HCT116 (cell line): ENCODE data around the gene PRR14L. TPM values are rescaled to one million over a fixed set of nuclear protein-coding genes. Genes with fewer than 3 reads are reported as not detected.

Experiments
- ATAC-seq: fragments of 200-7000 bp; cut with Tn5 transposase; 2 replicates; pipeline ENCODE4 v1.9.1; 2020; ENCODE audit warnings: mild to moderate bottlenecking, moderate library complexity
- BruUV-seq: library from RNA; stranded (reverse); fragments of 400-500 nt; replicated peaks from 2 replicates; lab custom pipeline; 2021; lab: Mats Ljungman, UMichigan
- CTCF ChIA-PET: fragments of 300-600 bp; sonication (Branson Sonifier 250); formaldehyde crosslinking; loops from one replicate; lab custom pipeline; 2021; ENCODE audit warnings: antibody characterized with exemption; lab: Charles Lee
- POLR2A ChIA-PET: fragments of 300-600, 350-600 bp; sonication (Branson Sonifier 250); formaldehyde crosslinking; loops from one replicate; lab custom pipeline; 2021; ENCODE audit warnings: antibody characterized with exemption; lab: Charles Lee
- RAD21 ChIA-PET, 2 experiments: fragments of 300-600 bp; sonication (Branson Sonifier 250); formaldehyde crosslinking; loops; one replicate each; lab custom pipeline; 2023; ENCODE audit warnings: low total read pairs in 2 of 2; ENCODE audit not compliant: uncharacterized antibody in 2 of 2, unreplicated experiment in 2 of 2, low non-redundant PET in 1 of 2; lab: Charles Lee
- DNase-seq: peaks from one replicate; pipeline ENCODE4 v3.0.0-alpha.2; 2010; ENCODE audit warnings: low read depth, low spot score
- H2AFZ ChIP-seq: fragments of 200-600 bp; shearing (Covaris generic), sonication (generic); 2 replicates; pipeline ENCODE4 v1.6.1; 2017; ENCODE audit warnings: low read depth, mixed run types, mixed read lengths, antibody characterized with exemption, low read length; ENCODE audit not compliant: poor library complexity, severe bottlenecking
- H3K27ac ChIP-seq: 2 replicates; pipeline ENCODE4 v1.5.1; 2012; ENCODE audit warnings: low read depth, low read length
- H3K27me3 ChIP-seq: fragments of 200-600 bp; sonication (generic); 2 replicates; pipeline ENCODE4 v1.6.1; 2016; ENCODE audit warnings: mixed run types, low read length, mixed read lengths; ENCODE audit not compliant: insufficient read depth
- H3K36me3 ChIP-seq, 2 experiments: fragments of 200-500 bp in 1 of 2; fragments of 200-600 bp in 1 of 2; sonication (Bioruptor generic) in 1 of 2; sonication (generic) in 1 of 2; 2 replicates each; pipeline versions ENCODE4 v1.5.1 to v1.6.1; 2014 to 2016; ENCODE audit warnings: low read length in 2 of 2, inconsistent platforms in 1 of 2, mixed read lengths in 1 of 2, mixed run types in 1 of 2; ENCODE audit not compliant: insufficient read depth in 2 of 2, control insufficient read depth in 1 of 2
- H3K4me1 ChIP-seq, 2 experiments: fragments of 200-600 bp in 1 of 2; sonication (generic) in 1 of 2; 2 replicates each; pipeline versions ENCODE4 v1.5.1 to v1.6.1; 2012 to 2017; ENCODE audit warnings: low read length in 2 of 2, inconsistent platforms in 1 of 2, mild to moderate bottlenecking in 1 of 2, mixed read lengths in 1 of 2, mixed run types in 1 of 2, moderate library complexity in 1 of 2; ENCODE audit not compliant: insufficient read depth in 2 of 2, control insufficient read depth in 1 of 2
- H3K4me2 ChIP-seq: fragments of 200-600 bp; sonication (generic); 2 replicates; pipeline ENCODE4 v1.6.1; 2017; ENCODE audit warnings: mixed run types, low read length, mixed read lengths
- H3K4me3 ChIP-seq, 2 experiments: fragments of 200-600 bp in 1 of 2; sonication (generic) in 1 of 2; replicated peaks in 1 of 2; 2 replicates each; pipeline ENCODE4 v1.5.1; 2011 to 2016; ENCODE audit warnings: low read length in 2 of 2, control low read depth in 1 of 2, low read depth in 1 of 2, mild to moderate bottlenecking in 1 of 2, mixed read lengths in 1 of 2, mixed run types in 1 of 2
- H3K79me2 ChIP-seq: fragments of 200-600 bp; sonication (generic); 2 replicates; pipeline ENCODE4 v1.6.1; 2017; ENCODE audit warnings: mild to moderate bottlenecking, mixed run types, low read length, moderate library complexity, mixed read lengths; ENCODE audit not compliant: insufficient read depth
- H3K9ac ChIP-seq: fragments of 200-600 bp; sonication (generic); 2 replicates; pipeline ENCODE4 v1.6.1; 2016; ENCODE audit warnings: low read length, mixed read lengths
- H3K9me2 ChIP-seq: fragments of 200-600 bp; sonication (generic), shearing (Covaris generic); 2 replicates; pipeline ENCODE4 v1.6.1; 2017; ENCODE audit warnings: mixed run types, mild to moderate bottlenecking, moderate library complexity; ENCODE audit not compliant: insufficient read depth
- H3K9me3 ChIP-seq, 2 experiments: fragments of 200-500 bp in 1 of 2; fragments of 200-600 bp in 1 of 2; sonication (Bioruptor generic) in 1 of 2; sonication (generic) in 1 of 2; 2 replicates each; pipeline ENCODE4 v1.6.1; 2014 to 2017; ENCODE audit warnings: low read length in 2 of 2, mixed read lengths in 2 of 2, inconsistent platforms in 1 of 2, low read depth in 1 of 2, mild to moderate bottlenecking in 1 of 2, mixed run types in 1 of 2, moderate library complexity in 1 of 2; ENCODE audit not compliant: control insufficient read depth in 1 of 2, insufficient read depth in 1 of 2
- H4K20me1 ChIP-seq: fragments of 200-600 bp; sonication (generic), shearing (Covaris generic); 2 replicates; pipeline ENCODE4 v1.6.1; 2017; ENCODE audit warnings: mixed run types, mild to moderate bottlenecking, moderate library complexity; ENCODE audit not compliant: insufficient read depth
- ATF3 ChIP-seq: IDR thresholded peaks from 2 replicates; pipeline ENCODE4 v1.6.1; 2012
- CTCF ChIP-seq, 3 experiments: fragments of 200-600 bp in 1 of 3; sonication (generic) in 1 of 3; IDR thresholded peaks in 2 of 3; conservative IDR thresholded peaks in 1 of 3; 2 replicates each; pipeline ENCODE4 v1.5.1; 2012 to 2017; ENCODE audit warnings: low read depth in 2 of 3, low read length in 2 of 3, antibody characterized with exemption in 1 of 3, borderline replicate concordance in 1 of 3, control low read depth in 1 of 3, mild to moderate bottlenecking in 1 of 3, mixed read lengths in 1 of 3, mixed run types in 1 of 3, moderate library complexity in 1 of 3; ENCODE audit not compliant: insufficient read depth in 1 of 3
- EGR1 ChIP-seq: IDR thresholded peaks from 2 replicates; pipeline ENCODE4 v1.6.1; 2012; ENCODE audit warnings: low read depth
- ELF1 ChIP-seq: IDR thresholded peaks from 2 replicates; pipeline ENCODE4 v1.6.1; 2012; ENCODE audit warnings: low read depth, borderline replicate concordance
- EZH2 ChIP-seq: fragments of 200-600 bp; sonication (generic); IDR thresholded peaks from 2 replicates; pipeline ENCODE4 v1.6.1; 2017; ENCODE audit warnings: antibody characterized with exemption, mixed run types
- FOSL1 ChIP-seq: IDR thresholded peaks from 2 replicates; pipeline ENCODE4 v1.6.1; 2012; ENCODE audit warnings: low read depth
- JUND ChIP-seq: IDR thresholded peaks from 2 replicates; pipeline ENCODE4 v1.6.1; 2012
- POLR2A ChIP-seq: IDR thresholded peaks from 2 replicates; pipeline ENCODE4 v1.7.0; 2011; ENCODE audit warnings: borderline replicate concordance; ENCODE audit not compliant: insufficient read depth, insufficient read length; ENCODE audit errors: extremely low read depth
- POLR2AphosphoS5 ChIP-seq: IDR thresholded peaks from 2 replicates; pipeline ENCODE4 v1.6.1; 2011; ENCODE audit warnings: mild to moderate bottlenecking, low read depth, low read length, moderate library complexity
- RAD21 ChIP-seq: IDR thresholded peaks from 2 replicates; pipeline ENCODE4 v1.6.1; 2012; ENCODE audit warnings: low read depth, mild to moderate bottlenecking
- SIN3A ChIP-seq: IDR thresholded peaks from 2 replicates; pipeline ENCODE4 v1.6.1; 2012; ENCODE audit warnings: low read depth
- SP1 ChIP-seq: IDR thresholded peaks from 2 replicates; pipeline ENCODE4 v1.6.1; 2012; ENCODE audit warnings: low read depth
- SRF ChIP-seq: IDR thresholded peaks from 2 replicates; pipeline ENCODE4 v1.6.1; 2012; ENCODE audit warnings: low read depth
- YY1 ChIP-seq: IDR thresholded peaks from 2 replicates; pipeline ENCODE4 v1.6.1; 2011; ENCODE audit warnings: low read length, low read depth, moderate library complexity, mild to moderate bottlenecking; ENCODE audit not compliant: insufficient replicate concordance; ENCODE audit errors: extremely low read depth
- ZBTB33 ChIP-seq: IDR thresholded peaks from 2 replicates; pipeline ENCODE4 v1.6.1; 2011; ENCODE audit warnings: mild to moderate bottlenecking, low read length, moderate library complexity; ENCODE audit not compliant: insufficient replicate concordance; ENCODE audit errors: extremely low read depth
- ZFX ChIP-seq: fragments of 450-650 bp; IDR thresholded peaks from 2 replicates; pipeline ENCODE4 v1.6.1; 2017
- ZNF274 ChIP-seq: fragments of 200-500 bp; sonication (Bioruptor generic); IDR thresholded peaks from 2 replicates; pipeline ENCODE4 v1.6.1; 2014; ENCODE audit warnings: mild to moderate bottlenecking, low read depth, low read length, inconsistent platforms
- intact Hi-C: fragments of 100-400 bp; cut with micrococcal nuclease; formaldehyde crosslinking; loops from 2 replicates; pipeline ENCODE4 v1.10.0; 2022
- total RNA-seq: library from RNA; stranded (reverse); gene quantifications from one replicate; pipeline ENCODE4 v1.2.1, GENCODE V29; 2021; ENCODE audit not compliant: unreplicated experiment

Gene PRR14L
- total RNA-seq, 1 experiment from 2014 or later, result 61.5 TPM

GRCh38 chr22:31691408-31691807, 58.5 kb downstream of the PRR14L start:
- ChIA-PET CTCF (no interaction called here), RAD21 (no interaction called here)
- no peak overlapping the region for H3K27ac ChIP-seq

GRCh38 chr22:31683181-31684105, 66.5 kb downstream of the PRR14L start:
- Histone ChIP-seq H3K79me2 (no peaks in the 10 kb centered on the region), H3K4me3 (no peak overlapping the region), H3K9ac (no peak overlapping the region), H3K4me1 (peaks cover 7 to 17% of the 10 kb centered on the region in 2 experiments), H4K20me1 (no peaks in the 10 kb centered on the region), H3K4me2 (no peak overlapping the region), H3K36me3 (peaks cover 12 to 23% of the 10 kb centered on the region in 2 experiments; a peak in 3 of 4 replicates), H3K27me3 (no peaks in the 10 kb centered on the region), H3K9me3 (no peaks in the 10 kb centered on the region), H2AFZ (no peak overlapping the region), H3K9me2 (no peaks in the 10 kb centered on the region), H3K27ac (no peak overlapping the region)
- POLR2A ChIA-PET, result no interaction called here
- ATAC-seq (no peak), DNase-seq (no peak)
- RAD21 ChIA-PET, result no interaction called here
- intact Hi-C loops, result no loop called here
- no TSS peak for BruUV-seq
- CTCF ChIA-PET, result interaction anchor here (0.6 kb wide), 1 partner anchor 113 kb away, joined by 4 read pairs; no protein-coding TSS in a partner anchor
- TF ChIP-seq EZH2 (no peak), ZBTB33 (no peak), RAD21 (no peak), YY1 (no peak), JUND (no peak), ZFX (no peak), ZNF274 (no peak), POLR2AphosphoS5 (no peak), POLR2A (no peak), EGR1 (no peak), ATF3 (no peak), SP1 (no peak), FOSL1 (no peak), CTCF (IDR thresholded peaks at IDR 0.05 in 2 of 3, conservative IDR thresholded peaks at IDR 0.05 in 1 of 3; ENCODE audit: borderline replicate concordance in 1 of 3, insufficient read depth in 1 of 3, low read depth in 2 of 3, low read length in 2 of 3) (no peak)

More at GRCh38 chr22:31691408-31691807, 58.5 kb downstream of the PRR14L start:
- no peak for ATAC-seq
- Histone ChIP-seq H3K9ac (no peak overlapping the region), H2AFZ (no peak overlapping the region), H3K4me1 (no peaks in the 10 kb centered on the region), H3K4me2 (no peak overlapping the region), H3K79me2 (no peaks in the 10 kb centered on the region), H3K27me3 (no peaks in the 10 kb centered on the region), H3K36me3 (peaks cover 13 to 30% of the 10 kb centered on the region in 2 experiments), H4K20me1 (no peaks in the 10 kb centered on the region), H3K4me3 (no peak overlapping the region), H3K9me3 (no peaks in the 10 kb centered on the region), H3K9me2 (no peaks in the 10 kb centered on the region)
- no peak for DNase-seq
- intact Hi-C loops, result no loop called here
- POLR2A ChIA-PET, result interaction anchor here (0.6 kb wide), 1 partner anchor 18 kb away, joined by 3 read pairs; no protein-coding TSS in a partner anchor
- TF ChIP-seq SRF (no peak), SIN3A (no peak), ELF1 (no peak)
- no TSS peak for BruUV-seq
